ENCODE results near the gene CTU1.

CTU1 gene

DNA sequence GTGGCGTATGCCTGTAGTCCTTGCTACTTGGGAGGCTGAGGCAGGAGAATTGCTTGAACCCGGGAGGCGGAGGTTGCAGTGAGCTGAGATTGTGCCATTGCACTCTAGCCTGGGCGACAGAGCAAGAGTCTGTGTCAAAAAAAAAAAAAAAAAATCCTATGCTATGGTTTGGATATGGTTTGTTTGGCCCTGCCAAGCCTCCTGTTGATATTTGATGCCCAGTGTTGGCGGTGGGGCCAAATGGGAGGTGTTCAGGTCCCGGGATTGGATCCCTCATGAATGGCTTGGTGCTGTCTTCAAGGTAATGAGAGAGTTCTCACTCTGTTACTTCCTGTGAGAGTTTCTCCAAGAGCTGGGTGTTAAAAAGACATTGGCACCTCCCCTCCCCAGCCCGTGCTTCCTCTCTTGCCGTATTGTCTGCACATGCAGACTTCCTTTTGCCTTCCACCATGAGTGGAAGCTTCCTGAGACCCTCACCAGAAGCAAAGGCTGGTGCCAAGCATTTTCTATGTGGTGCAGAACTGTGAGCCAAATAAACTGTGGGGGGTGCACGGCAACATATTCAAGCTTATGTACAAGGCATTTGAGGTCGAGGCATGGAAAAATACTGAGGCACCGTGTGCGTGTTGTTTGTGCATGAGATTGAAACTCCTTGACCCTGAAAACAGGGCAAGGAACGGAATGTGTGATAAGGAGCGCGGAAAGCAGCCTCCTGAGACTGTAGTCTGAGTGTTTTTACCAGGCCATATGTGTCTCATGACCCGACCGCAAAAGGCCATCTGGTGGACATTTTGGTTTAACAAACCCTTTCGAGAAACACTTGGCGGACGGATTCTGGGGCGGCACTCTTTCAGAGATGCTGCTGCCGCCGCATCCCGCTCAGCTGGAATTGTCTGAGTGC is 23.8 kb upstream of the CTU1 start:
- DNase-seq, result peak; percentile 73

DNA sequence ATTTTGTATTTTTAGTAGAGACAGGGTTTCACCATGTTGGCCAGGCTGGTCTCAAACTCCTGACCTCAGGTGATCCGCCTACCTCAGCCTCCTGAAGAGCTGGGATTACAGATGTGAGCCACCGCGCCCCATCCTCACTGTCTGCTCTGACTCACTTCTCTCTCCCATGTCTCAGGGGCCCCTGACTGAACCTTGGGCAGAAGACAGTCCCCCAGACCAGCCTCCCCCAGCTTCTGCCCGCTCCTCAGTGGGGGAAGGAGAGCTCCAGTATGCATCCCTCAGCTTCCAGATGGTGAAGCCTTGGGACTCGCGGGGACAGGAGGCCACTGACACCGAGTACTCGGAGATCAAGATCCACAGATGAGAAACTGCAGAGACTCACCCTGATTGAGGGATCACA is 21.5 kb upstream of the CTU1 start:
- DNase-seq, result no peak

DNA sequence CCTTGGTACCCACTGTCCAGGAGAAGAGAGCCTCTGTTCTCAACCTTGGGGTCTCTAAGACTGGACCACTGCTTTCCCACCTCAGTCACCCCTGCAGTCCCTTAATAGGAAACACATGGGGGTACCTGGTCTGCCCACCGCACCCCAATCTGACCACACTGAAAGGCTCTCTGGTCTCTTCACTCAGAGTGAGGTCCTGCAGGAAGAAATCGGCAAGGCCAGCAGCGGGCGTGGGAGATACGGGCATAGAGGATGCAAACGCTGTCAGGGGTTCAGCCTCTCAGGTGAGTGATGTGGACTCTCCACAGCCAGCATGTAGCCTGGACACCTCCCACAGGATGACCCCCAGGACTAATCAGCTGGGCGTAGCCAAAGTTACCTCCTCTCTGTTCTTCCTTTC is 20.0 kb upstream of the CTU1 start:
- DNase-seq, result no peak

GRCh38 chr19:51127755-51128154 is 19.5 kb upstream of the CTU1 start:
- DNase-seq, result peak; percentile 91

DNA sequence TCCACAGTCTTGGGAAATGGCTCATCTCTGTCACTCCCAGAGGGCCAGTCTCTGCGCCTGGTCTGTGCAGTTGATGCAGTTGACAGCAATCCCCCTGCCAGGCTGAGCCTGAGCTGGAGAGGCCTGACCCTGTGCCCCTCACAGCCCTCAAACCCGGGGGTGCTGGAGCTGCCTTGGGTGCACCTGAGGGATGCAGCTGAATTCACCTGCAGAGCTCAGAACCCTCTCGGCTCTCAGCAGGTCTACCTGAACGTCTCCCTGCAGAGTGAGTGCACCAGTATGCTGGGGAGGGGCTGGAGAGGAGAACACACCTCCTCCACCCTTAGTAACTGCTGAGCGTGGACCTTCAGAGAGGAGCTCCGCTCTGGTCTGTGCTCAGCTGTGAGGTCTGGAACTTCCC is 18.8 kb upstream of the CTU1 start:
- no peak for DNase-seq

GRCh38 chr19:51125421-51126075 is 17.3 kb upstream of the CTU1 start:
- DNase-seq, result no peak

GRCh38 chr19:51124729-51125128 is 16.5 kb upstream of the CTU1 start, which contains the start of gene SIGLEC9:
SIGLEC9 (plus strand) TSS chr19:51124906; CDS start chr19:51124975, 69 bp downstream.
- DNase-seq, result peak; percentile 67

GRCh38 chr19:51124216-51124615 is 16.0 kb upstream of the CTU1 start:
- DNase-seq, result no peak

- DNase-seq, result peak; percentile 66
Measured at GRCh38 chr19:51123802-51124201, 15.6 kb upstream of the CTU1 start.

GRCh38 chr19:51123381-51123800 is 15.2 kb upstream of the CTU1 start:
- DNase-seq, result peak; percentile 87

DNA sequence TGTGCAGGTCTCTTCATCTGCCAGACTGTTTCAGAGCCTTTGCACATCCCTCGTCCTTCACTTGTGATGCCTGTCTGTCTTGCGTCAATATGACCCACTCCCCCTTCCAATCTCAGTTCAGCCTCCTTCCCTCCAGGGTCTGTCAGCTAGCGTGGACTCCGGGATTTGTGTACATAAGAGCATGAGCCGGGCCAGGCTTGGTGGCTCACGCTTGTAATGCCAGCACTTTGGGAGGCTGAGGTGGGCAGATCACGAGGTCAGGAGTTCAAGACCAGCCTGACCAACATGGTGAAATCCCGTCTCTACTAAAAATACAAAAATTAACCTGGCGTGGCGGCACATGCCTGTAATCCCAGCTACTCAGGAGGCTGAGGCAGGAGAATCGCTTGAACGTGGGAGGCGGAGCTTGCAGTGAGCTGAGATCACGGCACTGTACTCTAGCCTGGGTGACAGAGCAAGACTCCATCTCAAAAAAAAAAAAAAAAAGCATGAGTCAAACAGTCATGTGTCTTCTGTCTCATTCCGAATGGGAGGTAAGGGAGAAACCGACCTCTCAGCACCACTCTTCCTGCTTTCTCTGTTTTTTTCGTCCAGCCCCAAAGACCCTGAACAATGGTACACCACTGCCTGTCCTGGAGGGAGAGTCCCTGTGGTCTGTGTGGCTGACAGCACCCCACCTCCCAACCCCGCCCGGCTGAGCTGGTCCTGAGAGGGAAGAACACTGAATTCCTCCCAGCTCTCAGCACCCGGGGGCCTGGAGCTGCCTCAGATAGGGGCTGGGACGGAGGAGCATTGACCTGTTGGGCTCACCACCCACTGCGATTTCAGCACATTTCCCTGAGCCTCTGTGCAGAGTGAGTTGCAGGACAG is 14.1 kb upstream of the CTU1 start:
- DNase-seq, result peak; percentile 90

DNA sequence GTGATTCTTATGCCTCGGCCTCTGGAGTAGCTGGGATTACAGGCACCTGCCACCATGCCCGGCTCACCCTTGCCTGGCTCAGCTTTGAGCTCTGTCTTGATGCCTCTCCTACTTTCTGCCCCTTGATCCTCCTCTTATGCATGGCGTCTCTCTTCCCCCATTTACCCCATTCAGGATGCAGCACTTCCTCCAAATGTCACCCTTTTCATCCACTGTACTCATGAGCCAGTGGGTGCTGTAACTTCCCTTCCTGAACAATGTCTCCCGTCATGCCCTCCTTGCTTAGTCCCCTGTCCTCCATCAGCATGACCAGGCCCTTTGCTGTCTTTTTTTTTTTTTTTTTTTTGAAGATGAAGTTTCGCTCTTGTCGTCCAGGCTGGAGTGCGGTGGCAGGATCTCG is 13.0 kb upstream of the CTU1 start:
- DNase-seq, result peak; percentile 87

DNA sequence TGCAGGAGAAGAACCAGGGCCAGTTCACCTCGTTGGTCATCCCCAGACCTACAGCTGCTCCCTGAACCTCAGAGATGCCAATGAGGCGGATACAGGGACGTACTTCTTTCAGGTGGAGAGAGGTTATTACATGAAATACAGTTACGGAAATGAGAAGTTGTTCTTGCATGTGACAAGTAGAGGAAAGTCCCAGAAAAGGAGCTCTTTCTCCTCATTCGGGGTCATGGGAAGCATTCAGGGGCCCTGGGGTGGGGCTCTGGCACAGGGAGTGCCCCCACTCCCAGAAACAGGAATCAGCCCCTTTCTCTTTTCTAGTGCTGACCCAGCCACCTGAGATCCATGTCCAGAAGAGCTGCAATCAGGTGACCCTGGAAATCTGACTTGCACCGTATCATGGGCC is 12.0 kb upstream of the CTU1 start:
- peak; percentile 73 for DNase-seq

GRCh38 chr19:51119611-51120010 is 11.4 kb upstream of the CTU1 start:
- DNase-seq, result peak; percentile 86

DNA sequence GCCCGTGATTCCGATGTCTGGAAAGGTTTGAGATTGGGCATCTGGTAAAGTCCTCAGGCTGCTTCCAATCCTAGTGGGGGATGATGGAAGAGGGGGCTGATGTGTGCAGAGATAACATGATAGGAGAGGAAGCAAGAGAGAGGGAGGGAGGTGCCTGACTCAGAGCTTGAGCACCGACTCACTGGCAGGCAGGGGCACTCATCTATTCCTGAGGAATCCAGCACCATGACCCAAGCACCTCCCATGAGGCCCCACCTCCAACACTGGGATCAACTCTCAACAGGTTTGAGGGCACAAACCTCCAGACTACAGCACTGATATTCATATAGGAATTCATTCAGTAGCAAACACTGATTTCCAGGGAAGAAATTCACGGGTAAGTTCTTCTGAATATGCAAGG is 10.9 kb upstream of the CTU1 start:
- peak; percentile 53 for DNase-seq

DNA sequence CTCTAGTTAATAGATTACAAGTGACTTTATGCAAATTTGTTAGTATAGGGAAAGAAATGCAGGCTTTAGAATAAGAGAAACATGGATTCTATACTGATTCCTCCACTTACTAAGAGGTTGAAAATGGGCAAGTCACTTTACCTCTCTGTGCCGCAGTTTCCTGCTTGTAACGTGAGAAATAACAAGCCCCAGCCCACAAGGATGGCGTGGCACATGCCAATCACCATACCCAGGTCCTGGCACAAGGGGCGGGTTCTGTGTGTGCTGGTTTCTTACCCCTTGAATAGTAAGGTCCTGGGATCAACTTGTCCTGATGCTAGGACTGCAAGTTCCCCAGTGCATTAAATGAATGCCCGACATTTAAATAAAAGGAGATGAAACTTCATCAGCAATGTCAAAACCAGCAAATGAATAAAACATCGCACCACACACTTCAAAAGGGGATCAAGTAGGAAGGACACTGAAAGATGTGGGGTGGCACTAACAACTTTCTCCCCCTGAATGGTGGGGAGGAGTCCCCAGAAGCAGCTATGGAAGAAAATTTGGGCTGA is 8.6 kb upstream of the CTU1 start:
- no peak for DNase-seq

DNA sequence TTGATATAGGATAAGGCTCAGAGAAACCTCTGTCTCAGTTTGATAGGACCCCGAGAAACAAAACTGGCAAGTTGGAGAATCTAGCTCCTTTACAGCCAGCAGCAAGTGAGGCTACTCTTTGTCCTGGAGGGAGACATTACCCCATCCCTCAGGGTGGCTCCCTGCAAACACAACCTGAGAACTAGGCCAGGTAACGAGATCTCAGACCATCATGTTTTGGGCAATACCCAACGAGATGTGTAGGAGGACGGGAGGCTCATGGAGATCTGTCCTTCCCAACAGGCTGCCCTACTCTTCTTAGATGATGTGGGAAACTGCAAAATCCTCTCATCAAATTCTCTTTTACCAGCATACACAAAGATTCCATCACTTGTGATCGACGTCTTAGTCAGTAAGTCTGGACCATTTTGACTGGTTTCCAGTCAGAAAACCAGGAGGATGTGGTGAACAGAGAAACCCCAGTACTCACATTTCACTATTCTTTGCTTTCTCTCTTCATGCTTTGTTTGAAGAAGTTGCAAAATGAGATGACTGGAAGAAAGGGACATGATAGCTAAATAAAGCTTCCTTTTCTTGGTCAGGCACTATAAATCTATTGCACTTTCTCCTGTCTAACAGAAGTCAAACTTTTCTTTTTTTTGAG is 6.0 kb upstream of the CTU1 start:
- peak; percentile 82 for DNase-seq

DNA sequence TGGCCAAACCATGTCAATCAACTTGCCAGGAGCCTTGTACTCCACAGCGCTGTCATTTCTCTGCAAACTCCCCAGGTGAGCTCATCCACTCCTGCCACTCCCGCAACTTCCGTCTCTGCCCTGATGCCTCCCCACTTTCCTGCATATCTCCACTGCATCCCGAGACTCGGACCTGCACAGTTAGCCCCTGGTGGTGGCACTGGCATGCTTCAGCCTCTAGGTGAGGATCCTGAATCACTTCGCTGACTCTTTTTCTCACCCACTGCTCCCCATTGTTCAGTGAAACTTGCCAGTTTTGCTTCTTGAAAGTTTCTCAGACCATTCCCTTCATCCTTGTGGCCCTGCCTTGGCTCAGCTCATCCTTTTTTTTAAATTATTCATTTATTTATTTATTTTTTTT is 3.4 kb upstream of the CTU1 start:
- DNase-seq, result no peak

- no peak for DNase-seq
Measured at GRCh38 chr19:51110666-51110971, 2.4 kb upstream of the CTU1 start.

DNA sequence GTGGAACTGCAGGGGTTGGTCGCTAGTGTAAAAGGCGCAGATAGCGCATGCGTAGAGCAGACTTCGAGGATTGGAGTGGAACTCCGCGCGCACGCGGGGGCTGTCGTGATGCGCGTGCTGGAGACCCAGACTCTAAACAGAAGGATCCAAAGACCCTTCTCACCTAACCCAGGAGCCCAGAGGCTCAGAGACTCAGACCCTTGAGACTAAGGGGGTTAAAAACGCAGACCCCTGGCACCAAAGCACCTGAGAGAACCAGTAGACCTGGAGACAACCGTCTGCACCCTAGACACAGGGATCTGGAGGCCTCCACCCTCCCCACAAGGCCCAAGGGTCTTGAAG is 567 bp upstream of the CTU1 start:
- DNase-seq, result no peak

DNA sequence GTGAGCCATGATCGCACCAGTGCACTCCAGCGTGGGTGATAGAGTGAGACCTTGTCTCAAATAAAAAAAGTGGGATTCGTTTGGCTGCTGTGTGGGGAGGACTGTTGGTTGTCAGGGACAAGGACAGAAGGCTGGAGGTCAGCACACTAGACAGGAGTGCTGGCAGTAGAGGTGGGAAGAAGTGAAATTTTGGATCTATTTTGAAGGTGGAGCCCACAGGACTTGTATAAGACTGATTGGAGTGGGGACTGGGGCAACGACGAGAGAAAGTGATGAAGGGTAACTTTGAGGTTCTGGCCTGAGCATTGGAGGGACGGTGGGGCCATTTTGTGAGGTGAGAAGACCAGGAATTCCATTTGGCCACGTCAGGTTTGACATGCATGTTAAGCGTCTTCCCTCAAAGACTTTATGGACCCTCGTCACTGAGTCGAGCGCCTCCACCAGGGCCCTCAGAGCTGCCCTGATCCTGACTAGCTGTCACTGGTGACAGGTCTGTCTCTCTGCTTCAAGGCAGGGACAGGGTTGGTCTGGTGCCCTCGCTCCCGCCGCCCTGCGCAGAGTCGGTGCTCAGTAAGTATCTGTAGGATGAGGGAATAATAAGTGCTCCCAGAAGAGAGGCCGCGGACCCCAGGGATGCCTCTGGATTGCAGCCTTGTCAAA is 673 bp downstream of the CTU1 start:
- DNase-seq, result no peak

DNA sequence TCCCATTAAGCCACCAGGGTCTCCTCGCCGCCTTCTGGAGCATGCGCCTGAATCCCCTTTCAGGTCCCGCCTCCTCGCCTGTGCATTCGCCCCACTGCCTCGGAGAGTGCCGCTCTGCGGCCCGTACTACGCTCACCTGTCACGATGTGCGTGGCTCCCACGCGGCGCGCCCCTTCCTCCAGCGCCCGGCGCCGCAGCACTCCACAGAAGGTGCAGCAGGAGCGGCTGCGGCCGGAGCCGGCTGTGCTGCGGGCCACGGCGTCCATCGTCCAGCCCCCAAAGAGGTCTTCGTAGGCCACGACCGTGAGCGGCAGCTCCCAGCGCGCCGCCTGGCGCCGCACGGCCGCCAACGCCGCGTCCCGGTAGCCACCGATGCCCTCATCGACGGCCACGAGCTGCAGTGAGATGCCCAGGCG is 4.3 kb downstream of the CTU1 start:
- no peak for DNase-seq
